Retina (tissue), 1 donor: ENCODE measurements around the gene MET.

ENCODE experiments used
- DNase-seq: peaks from one replicate; pipeline ENCODE4 v3.0.0-alpha.2; 2016

MET gene

GRCh38 chr7:116786791-116787443 is 114.9 kb downstream of the MET start:
- no peak for DNase-seq

- no peak for DNase-seq
Measured at GRCh38 chr7:116787881-116788280, 115.9 kb downstream of the MET start.

GRCh38 chr7:116788572-116789197 is 116.7 kb downstream of the MET start:
- no peak for DNase-seq

GRCh38 chr7:116790025-116790424 is 118.0 kb downstream of the MET start:
- no peak for DNase-seq

- DNase-seq, result no peak
Measured at GRCh38 chr7:116792813-116793212, 120.8 kb downstream of the MET start.

GRCh38 chr7:116793795-116794340 is 121.9 kb downstream of the MET start:
- DNase-seq, result no peak

GRCh38 chr7:116796471-116796870 is 124.5 kb downstream of the MET start:
- no peak for DNase-seq

- DNase-seq, result no peak
Measured at GRCh38 chr7:116797612-116798011, 125.6 kb downstream of the MET start.

- no peak for DNase-seq
Measured at GRCh38 chr7:116798232-116798631, 126.2 kb downstream of the MET start.

GRCh38 chr7:116799916-116800315 is 127.9 kb downstream of the MET start:
- DNase-seq, result no peak

GRCh38 chr7:116800594-116800993 is 128.6 kb downstream of the MET start:
- no peak for DNase-seq

- DNase-seq, result no peak
Measured at GRCh38 chr7:116801092-116801710, 129.2 kb downstream of the MET start.

GRCh38 chr7:116802144-116802745 is 130.2 kb downstream of the MET start:
- DNase-seq, result peak; percentile 36

- no peak for DNase-seq
Measured at GRCh38 chr7:116802746-116803152, 130.8 kb downstream of the MET start.

- no peak for DNase-seq
Measured at GRCh38 chr7:116804471-116804870, 132.5 kb downstream of the MET start.

- DNase-seq, result no peak
Measured at GRCh38 chr7:116805100-116805544, 133.1 kb downstream of the MET start.

GRCh38 chr7:116806046-116806944 is 134.3 kb downstream of the MET start:
- DNase-seq, result no peak

GRCh38 chr7:116807011-116807560 is 135.1 kb downstream of the MET start:
- DNase-seq, result no peak

GRCh38 chr7:116809636-116810266 is 137.8 kb downstream of the MET start:
- DNase-seq, result peak; percentile 55

- peak; percentile 15 for DNase-seq
Measured at GRCh38 chr7:116810267-116811116, 138.5 kb downstream of the MET start.

- no peak for DNase-seq
Measured at GRCh38 chr7:116811768-116812167, 139.8 kb downstream of the MET start.
